Thoracic aorta endothelial cell (primary cell): Measurements from ENCODE around the gene HIPK2. TPM values are rescaled to one million over a fixed set of nuclear protein-coding genes. Genes with fewer than 3 reads are reported as not detected.

Experiments
- total RNA-seq: library from RNA; depleted of rRNA; stranded (reverse); fragments of >200 nt; gene quantifications from 2 replicates; pipeline ENCODE4 v1.2.3, GENCODE V29; 2012

HIPK2 gene
- 31.1 and 44.9 TPM in 2 replicates for total RNA-seq

DNA sequence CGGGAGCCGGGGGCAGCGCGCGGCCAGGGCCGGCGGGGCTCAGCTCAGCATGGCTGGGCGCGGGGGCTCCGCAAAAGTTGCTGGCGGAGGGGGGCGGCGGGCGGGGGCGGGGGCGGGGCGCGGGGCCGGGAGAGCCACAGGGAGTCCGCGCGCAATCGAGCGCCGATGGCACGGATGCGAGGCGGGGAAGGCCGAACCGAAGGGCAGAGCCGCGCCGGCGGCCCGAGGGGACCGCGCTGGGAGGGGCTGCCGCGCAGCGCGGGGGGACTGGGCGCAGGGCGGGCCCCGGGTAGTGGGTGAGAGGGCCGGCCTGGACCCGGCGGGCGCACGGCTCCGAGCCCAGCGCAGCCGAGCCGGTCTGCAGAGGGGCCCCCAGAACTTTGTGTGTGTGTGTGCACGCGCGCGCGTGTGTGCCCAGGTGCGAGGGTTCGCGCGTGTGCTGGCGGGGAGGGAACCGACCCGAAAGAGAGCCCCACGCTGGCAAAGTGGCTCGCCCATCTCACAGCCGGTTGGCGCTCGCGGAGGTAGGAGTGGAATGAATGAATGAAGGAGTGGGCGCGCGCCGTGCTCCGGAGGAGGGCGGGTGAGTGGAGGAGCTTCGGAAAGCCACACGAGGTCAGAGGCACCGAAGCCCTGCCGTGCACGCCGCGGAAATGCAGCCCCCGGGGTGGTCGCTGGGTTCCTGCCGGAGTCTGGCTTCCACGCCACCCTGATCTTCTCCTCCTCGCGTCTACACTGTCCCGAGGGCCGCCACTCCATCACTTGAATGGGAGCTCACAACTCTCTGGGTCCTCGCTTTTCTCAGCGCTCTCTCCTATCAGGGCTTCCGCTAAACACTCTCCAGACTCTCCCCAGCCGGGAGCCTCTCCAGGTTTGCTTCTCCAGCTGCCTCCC, at the start of gene HIPK2:
Gene HIPK2, minus strand, starts transcription at position 51 of the 894 bp plus-strand sequence. CDS start 375 bp downstream, outside the sequence.

DNA sequence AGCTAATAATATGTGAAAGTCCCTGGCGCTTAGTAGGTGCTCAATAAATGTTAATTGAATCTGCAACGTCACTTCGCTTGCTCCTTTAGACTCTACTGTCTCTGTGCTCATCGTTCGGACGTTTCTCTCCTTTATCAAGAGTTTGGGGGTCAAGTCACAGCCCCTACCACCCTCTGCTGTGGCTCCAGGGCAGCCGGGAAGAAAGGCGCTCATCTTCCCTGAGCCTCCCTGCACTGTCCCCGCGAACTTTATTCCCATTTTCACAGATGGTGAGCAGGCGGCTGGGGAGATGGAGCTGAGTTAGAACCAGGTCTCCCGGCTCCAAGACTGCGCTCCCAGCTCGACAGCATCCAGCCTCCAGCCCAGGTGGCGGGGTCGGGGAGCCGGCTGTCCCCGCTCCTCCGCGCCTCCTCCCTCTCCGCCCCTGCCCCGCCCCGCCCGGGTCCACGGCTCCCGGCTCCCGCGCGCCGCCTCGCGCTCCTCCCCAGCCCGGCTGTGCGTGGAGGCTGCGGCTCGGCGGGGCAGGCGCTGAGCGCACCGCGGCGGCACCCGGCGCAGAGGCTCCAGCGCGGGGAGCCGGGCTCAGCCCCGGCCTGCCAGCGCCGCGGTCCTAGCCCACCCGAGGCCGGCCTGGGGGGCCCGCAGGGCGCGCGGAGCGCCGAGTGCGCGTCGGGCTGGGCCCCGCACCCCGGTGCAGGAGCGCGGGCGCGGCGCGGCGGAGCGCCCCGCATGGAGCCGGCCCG, 254.4 kb downstream of the HIPK2 start, which contains the start of gene CLEC2L:
Gene CLEC2L, plus strand, starts transcription at position 487 of the 743 bp plus-strand sequence. Its CDS starts 243 bp downstream, at position 730.

Other genes with a start within 250 kb of the HIPK2 start
- 12.0 and 15.6 TPM in 2 replicates for gene TBXAS1, start 51.3 kb upstream of the HIPK2 start, total RNA-seq